NCI-H1694 treated with DMSO at 0.1 percent for 48 hours (cell line): ENCODE measurements around the gene POM121L12.

Source experiments
- DNase-seq: peaks from one replicate; lab custom pipeline; 2025; lab: John Stamatoyannopoulos, UW

Gene POM121L12

GRCh38 chr7:53035499-53036412 is at the start of gene POM121L12:
POM121L12 (plus strand) TSS chr7:53035633; CDS start chr7:53035672, 39 bp downstream.
- no peak for DNase-seq

- DNase-seq = no peak
These were observed 43.4 kb upstream of the POM121L12 start for GRCh38 chr7:52992001-52992400.

- no peak for DNase-seq
These were observed 42.8 kb upstream of the POM121L12 start for GRCh38 chr7:52992479-52993162.

- DNase-seq = no peak
These were observed 39.8 kb upstream of the POM121L12 start for GRCh38 chr7:52995676-52996075.

GRCh38 chr7:53001221-53001620 is 34.2 kb upstream of the POM121L12 start:
- DNase-seq = no peak

- no peak for DNase-seq
These were observed 33.0 kb upstream of the POM121L12 start for GRCh38 chr7:53002389-53002788.

- DNase-seq = no peak
These were observed 31.6 kb upstream of the POM121L12 start for GRCh38 chr7:53003653-53004445.

- no peak for DNase-seq
These were observed 21.5 kb upstream of the POM121L12 start for GRCh38 chr7:53013925-53014324.

- DNase-seq = no peak
These were observed 20.0 kb upstream of the POM121L12 start for GRCh38 chr7:53015463-53015862.

DNA sequence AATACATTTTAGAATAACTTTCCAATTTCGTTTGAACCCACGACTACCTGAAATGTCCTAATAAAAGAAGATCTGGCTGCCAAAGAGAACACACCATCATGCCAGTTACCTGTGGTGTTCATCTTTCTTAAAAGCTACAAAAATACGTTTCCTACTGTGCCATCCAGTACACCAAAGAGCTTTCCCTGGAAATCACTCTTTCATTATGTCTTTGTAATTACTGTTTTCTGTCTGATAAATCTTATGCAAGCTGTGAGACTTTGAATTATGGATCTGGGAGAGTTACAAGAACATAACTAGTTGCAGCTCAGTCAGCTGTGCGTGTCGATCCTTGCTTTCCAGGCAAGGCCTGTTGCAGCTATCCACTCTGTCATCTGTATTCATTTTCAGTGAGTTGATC is 12.5 kb upstream of the POM121L12 start:
- no peak for DNase-seq

GRCh38 chr7:53048638-53049037 is 13.2 kb downstream of the POM121L12 start:
- DNase-seq = no peak

- no peak for DNase-seq
These were observed 15.0 kb downstream of the POM121L12 start for GRCh38 chr7:53050433-53050832.

GRCh38 chr7:53059591-53059990 is 24.2 kb downstream of the POM121L12 start:
- DNase-seq = no peak

GRCh38 chr7:53060066-53060465 is 24.6 kb downstream of the POM121L12 start:
- DNase-seq = no peak

- no peak for DNase-seq
These were observed 27.4 kb downstream of the POM121L12 start for GRCh38 chr7:53062796-53063195.

- no peak for DNase-seq
These were observed 33.2 kb downstream of the POM121L12 start for GRCh38 chr7:53068673-53069072.

- DNase-seq = no peak
These were observed 35.5 kb downstream of the POM121L12 start for GRCh38 chr7:53070883-53071282.
